GM21717 (cell line): ENCODE measurements around the gene OAF.

ENCODE experiments used
- ATAC-seq: cut with Tn5 transposase; IDR thresholded peaks from one replicate; pipeline ENCODE4 v1.9.1; 2021; ENCODE audit warnings: mild to moderate bottlenecking, moderate library complexity; ENCODE audit not compliant: unreplicated experiment

OAF gene

DNA sequence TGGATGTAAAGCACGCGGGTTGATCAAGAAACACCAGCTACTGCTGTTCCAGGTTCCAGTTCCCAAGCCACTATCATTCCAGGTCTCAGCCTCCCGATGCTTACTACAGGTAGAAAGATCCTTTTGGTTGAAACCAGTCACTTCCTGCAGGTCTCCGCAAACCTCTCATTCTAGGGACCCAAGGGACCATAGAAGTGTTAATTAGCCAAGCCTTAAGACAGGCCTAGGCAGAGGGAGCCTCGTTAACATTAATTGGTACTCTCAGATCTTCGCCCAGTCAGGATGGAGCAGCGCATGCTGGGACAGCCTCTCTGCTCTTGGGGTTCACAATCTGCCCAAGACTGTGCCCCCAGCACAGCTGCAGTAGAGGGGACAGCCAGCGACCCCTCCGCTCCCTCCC is 11.2 kb upstream of the OAF start:
- no peak for ATAC-seq

DNA sequence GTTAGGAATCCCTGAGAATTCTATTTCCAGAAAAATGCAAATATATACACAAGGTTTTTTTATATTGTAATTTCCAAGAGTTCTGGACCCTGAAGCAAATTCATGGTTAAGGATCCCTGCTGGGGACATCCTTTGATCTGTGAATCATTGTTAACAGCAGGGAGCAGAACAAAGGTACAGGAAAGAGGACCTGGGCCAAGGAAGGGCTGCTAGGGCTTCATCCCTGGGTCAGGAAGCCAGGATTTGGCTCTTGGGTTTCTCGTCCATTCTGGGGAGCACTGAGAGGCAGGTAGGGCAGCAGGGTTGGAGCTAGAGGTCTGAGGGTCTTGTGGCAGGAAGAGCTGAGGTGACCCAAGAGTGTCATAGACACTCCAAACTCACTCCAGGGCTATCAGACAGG is 10.2 kb upstream of the OAF start:
- no peak for ATAC-seq

DNA sequence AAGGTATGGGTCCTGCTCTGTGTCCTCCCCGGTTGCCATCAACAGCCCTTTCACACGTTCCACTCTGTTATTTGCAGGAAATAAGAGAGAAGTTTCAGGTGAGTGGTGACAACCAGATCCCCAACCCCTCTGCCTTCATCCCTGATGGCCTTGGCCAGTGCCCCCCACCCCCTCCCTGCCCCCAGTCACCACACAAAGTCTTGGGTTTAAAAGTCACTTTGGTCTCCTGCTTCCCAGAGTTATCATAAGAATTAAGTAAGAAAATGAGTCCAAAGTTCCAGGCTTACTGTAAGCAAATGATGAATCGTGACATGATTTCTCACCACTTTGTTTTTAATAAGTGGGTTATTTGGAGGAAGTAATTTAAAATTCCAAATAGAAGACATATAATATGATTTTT is 9.2 kb upstream of the OAF start:
- no peak for ATAC-seq

DNA sequence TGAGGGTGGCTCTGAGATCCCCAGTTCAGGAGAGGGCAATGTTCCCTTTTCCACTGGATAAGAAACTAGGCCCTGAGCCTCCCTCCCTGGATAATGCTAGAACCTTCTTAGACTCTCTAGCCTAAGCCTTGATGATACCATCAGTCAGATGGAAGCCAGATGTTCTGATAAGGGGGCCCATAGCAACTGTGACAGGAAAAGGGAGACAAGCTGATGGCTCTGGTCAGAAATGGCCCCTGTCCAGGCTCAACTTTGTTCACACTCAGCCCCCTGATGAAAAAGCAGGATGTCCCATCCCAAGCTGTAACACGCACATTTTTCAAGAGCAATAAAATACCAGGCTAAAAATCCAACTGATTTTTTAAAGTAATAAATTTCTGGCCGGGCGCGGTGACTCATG is 7.2 kb upstream of the OAF start:
- no peak for ATAC-seq

DNA sequence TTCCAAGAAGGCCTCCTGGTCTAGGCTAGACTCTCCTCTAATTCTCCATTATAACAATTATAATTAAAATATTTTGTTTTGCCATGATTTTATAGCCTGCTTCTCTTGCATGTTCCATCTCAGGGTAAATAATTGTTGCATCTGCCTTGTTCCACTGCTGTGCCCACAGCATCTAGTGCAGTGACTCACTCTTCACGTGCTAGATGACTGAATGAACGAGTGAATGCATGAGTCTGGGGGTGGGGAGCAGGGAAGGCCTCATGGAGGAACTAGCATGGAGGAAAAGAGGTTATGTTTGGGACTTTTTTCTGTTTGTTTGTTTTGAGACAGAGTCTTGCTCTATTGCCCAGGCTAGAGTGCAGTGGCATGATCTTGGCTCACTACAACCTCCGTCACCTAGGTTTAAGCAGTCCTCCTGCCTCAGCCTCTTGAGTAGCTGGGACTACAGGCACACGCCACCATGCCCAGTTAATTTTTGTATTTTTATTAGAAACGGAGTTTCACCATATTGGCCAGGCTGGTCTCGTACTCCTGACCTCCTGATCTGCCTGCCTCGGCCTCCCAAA is 5.2 kb upstream of the OAF start:
- no peak for ATAC-seq

DNA sequence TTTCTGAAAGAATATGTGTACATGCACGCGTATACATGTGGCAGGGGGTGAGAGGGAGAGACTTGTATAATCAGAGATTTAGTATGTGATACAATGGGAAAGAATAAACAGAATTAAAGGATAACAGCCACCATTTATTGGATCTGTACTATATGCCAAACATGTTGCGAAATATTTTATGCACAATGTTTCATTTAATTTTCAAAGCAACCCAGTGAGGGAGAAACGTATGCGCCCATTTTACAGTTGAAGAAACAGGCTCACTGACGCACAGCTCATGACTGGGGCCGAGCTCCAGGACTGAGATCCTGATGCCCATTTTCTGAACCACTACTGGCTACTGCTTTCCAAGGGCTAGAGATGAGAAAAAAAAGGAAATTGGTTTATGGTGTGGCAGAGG is 3.3 kb upstream of the OAF start:
- no peak for ATAC-seq

DNA sequence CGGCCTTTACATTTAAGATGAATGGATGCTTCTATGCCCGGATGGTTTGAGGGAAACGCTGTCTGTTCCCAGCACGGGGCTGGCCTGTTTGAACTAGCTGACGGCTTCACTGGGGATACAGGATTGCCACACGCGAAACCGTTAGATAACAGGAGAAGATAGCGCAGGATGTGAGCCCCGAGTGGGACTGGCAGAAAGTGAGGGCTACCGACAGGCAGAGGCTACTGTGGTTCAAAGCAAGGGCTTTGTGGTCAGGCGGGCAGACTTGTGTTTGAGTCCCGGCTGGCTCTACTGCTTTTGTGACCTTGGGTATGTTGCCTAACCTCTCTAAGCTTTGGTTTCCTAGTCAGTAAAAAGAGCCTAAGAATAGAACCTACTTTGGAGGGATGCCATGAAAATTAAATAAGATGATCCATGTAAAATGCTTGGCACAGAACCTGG is 2.8 kb upstream of the OAF start:
- no peak for ATAC-seq

DNA sequence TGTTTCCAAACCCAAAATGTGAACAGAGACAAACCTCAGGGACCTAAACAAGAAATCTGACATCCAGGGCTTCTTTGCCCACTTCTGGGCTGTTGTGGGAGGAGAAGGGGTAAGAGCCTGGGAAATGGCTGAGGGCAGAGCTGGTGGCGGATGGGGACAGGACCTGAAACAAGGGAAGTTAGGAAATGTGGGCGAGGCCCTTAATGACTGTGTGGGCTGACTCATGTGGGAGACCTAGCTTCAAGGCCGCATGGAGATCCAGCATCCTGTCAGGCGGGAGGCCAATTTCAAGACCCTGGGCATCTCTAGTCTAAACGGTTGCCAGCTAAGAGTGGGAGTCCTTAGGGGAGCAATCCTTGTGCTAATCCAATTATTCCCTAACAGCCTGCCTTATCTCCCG is 2.1 kb upstream of the OAF start:
- ATAC-seq = no peak

DNA sequence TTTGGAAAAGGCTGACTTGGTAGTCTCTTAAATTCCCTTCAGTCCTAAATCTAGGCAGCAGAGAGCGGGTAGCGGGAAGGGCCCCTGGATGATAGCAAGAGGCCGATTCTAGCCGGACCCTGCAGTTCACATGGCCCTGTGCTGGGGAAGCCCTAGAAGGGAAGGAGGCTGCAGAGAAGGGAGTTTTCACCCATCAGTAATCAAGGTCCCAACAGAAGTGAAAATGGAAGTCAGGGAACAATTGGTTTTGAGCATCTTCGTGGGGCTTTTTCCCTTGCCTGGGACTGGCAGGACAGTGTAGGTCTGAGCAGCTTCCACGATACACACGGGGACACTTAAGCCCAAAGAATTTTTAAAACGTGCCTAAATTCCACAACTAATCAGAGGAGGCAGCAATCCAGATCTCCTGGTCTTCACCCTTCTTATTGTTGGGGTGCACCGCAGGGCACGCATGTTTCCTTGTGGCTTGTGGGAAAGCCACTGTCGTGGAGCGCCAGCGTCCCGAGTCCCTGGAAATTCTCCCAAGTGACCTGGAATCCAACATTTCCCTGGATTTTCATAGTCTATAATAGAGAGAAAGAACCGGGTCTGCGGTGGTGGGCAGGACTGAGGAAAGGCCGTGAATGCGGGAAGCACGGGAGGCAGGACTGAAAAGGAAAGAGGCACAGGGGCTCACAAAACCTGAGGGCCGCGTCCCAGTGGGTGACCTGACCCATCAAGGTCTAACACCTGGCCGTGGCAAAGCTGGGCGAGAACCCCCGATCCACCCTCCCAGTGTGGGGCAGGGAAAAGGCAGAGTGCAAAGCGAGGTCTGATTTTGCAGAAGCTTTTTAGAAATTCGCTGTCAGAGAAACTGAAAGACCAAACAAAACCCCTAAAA is 846 bp upstream of the OAF start:
- ATAC-seq = no peak

DNA sequence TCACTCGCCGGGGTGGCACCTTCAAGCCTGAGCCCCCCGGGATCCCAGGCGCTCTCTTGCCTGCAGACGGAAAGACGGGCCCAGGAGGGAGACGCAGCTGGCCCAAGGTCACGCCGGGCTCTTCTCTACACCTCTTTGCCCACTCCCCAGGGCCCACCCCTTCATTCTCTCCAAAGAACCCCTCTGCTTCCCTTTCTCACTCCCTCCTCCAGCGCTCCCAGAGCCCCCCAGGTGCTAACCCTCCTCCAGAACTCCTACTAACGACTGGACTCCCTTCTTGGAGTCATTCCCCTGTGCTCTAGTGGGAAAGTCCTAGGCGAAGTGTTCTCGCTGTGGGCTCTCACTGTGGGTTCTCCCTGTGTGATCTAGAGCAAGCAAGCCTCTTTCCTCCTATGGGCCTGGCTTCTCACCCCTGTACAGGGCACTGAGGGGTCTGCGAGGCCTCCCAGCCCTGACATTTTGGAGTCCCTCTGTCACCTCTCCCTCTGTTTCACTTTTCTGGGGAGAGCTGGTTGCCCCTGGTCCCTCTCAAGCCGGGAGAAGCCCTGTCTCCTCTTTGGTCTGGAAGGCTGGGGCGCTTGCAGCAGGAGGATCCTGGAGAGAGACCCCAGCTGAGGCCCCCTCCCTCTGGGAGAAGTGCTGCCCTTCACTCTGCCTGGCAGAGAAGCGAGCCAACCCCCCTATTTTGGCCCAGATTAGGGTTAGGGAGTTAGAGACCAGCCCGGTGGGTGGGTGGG is 858 bp downstream of the OAF start:
- ATAC-seq = no peak

DNA sequence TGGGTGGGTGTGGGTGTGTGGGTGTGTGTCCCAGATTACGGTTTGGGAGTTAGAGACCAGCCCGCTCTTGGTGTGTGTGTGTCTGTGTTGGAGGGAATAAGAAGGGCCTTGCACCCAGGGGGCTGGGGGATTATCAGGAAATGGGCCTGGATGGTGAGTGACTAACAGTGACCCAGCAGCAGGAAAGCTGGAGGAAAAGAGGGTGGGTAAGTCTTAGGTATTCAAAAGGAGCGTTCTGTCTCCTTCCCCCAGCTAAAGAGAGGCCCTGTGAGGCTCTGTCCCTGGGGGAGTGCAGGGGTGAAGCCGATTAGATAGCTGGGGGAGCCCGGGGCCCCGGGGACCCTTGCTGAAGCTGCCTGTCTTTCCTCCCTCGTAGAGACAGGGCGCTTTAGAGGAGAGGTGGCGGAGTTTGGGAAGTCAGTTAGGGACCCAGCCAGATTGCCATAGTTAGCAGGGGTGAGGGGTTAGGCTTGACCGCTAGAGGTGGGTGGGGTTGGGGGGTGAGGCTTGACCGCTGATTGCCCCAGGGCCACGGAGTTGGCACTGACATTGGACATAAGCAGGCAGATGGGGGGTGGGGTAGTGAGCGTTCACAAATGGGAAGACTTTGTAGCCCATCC is 1.5 kb downstream of the OAF start:
- ATAC-seq = no peak

DNA sequence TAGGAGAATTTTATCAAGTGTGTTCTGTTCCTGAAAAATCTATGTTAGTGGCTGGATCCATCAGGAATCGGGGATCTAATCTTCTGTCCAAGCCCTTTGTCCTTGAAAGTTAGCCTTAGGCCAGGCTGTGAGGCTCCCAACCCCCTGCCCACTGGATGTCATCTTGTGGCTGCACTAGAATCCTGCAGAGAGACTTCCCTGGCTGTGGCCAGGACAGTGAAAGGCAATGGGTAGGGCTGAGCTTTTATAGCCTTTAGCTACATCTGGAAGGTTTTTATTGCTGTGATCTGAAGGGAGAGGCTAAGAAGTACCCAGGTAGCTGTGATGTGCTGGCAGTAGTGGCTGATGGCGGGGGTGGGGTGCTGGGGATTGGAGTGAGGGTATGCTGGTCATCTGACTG is 2.1 kb downstream of the OAF start:
- no peak for ATAC-seq

DNA sequence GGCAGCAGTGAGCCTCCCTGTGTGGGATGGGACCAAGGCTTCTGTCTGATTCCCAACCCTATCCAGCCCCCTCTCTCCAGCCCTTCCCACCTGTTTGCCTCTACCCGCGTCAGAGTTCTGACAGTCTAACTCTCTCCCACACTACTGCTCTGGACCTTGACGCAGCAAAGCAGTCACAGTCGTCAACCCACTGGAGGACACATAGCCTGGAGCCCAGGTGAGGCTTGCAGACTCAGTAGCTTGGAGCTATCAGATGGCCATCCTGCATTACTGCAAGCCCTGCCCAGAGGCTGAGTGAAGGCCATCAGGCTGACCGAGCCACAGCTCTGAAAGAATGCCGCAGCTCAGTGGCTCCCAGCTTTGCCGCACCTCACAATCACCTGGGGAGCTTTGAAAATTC is 3.7 kb downstream of the OAF start:
- no peak for ATAC-seq

DNA sequence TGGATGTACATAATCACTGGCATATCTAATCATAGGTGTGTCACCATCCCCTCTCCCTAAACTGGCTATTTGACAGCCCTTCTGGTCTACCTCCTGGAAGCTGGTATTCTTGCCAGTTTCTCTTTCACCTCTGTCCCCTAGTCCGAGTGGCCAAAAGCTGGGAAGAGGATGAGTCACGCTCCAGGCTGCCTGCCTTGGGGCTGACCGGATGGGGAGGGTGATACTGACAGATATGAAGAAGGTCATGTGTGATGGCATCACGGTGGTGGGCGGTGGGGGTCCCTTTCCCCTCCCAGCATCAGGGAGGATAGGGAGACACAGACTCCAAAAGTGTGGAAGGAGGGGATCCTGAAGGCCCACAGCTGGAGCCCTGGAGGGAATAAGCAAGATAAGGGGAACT is 4.8 kb downstream of the OAF start:
- ATAC-seq = no peak

DNA sequence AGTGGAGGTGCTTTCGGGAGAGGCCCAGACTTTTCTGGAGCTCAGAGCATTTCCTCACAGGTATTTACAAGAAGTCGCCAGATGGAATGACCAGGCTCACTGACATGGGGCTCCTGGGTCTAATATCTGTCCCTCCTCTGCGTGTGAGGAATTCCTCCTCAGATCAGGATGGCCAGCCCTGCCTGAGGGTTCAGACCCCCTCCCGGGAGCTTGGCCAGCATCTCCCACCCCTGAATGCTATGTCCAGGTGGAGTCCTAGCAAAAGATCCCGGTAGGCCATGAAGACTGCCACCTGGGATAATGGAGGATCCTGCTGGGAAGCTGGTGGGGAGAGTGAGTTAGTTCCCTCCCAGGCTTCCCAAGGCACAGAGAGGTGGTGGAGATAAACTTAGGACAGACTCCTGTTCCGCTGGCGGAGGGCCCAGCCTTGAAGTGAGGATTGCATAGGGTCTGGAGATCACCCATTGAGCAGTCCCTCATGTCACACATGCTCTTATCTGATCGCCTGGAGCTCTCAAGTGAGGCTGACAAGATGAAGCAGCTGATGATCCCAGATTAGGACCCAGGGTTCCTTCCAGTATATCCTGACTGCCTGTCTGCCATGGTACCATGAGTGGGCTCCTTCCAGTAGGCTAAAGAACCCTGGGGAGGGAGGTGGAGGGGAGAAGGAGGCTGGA is 5.7 kb downstream of the OAF start:
- ATAC-seq = no peak

DNA sequence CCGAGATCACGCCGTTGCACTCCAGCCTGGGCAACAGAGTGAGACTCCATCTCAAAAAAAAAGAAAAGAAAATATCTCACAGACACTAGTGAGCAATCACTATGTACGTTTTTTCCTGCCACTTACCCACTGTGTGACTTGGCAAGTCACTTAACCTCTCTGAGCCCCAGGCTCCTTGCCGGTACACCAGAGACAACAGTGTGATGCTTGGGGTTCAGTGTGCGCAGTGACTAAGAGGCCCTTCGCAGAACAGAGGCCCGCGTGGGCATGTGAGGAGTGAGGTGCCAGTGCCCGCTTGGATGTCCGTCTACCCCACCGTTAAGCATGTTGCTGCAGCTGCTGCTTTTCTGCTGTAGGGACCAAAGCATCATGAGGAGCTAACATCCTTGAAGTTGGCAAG is 6.7 kb downstream of the OAF start:
- ATAC-seq = no peak

DNA sequence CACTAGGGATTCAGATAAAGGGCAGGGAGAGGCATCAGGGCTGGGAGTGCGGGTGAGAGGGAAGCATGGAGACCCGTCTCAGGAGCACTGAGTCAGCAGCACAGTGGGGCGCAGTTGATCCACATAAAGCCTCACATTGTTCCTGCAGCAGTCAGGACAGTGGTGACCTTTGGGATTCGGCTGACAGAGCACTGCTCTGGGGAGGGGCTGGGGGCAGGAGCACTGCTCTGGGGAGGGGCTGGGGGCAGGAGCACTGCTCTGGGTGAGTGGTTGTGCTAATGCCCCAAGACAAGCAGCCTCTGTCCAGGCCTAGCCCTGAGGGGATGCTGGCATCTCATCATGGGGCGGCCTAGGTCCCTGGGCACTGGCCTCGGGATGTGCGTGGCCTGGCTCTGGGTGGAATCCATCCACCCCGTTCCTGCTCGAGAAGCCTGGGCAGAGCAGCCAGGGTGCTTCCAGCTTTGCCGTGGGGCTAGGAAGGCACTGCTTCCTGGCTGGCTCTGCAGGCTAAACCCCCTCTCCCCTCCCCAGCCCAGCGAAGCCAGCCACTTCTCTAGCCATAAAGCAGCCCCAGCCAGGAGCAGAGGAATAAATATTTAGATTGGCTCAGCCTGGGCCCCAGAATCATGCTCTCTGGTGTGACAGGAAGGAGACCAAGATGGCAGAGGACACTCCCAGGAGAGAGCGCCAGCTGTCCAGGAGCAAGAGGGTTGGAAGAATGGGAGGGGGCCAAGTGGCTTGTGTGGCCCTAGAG is 7.3 kb downstream of the OAF start:
- no peak for ATAC-seq

DNA sequence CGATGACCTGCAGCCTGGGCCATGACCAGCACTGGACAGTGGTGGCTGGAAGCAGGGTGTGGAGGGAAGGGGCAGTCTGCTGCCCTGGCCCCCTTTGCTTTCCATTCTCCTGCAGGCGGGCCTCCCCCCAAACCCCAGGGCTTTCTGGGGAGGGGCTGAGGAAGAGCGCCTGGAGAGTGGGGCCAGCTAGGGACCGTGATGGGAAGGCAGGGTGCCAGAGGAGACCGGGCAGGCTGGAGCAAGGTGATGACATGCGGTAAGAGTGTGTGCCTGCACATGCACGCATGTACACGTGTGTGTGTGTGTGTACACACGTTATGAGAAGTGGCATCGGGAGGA is 7.8 kb downstream of the OAF start:
- ATAC-seq = no peak

DNA sequence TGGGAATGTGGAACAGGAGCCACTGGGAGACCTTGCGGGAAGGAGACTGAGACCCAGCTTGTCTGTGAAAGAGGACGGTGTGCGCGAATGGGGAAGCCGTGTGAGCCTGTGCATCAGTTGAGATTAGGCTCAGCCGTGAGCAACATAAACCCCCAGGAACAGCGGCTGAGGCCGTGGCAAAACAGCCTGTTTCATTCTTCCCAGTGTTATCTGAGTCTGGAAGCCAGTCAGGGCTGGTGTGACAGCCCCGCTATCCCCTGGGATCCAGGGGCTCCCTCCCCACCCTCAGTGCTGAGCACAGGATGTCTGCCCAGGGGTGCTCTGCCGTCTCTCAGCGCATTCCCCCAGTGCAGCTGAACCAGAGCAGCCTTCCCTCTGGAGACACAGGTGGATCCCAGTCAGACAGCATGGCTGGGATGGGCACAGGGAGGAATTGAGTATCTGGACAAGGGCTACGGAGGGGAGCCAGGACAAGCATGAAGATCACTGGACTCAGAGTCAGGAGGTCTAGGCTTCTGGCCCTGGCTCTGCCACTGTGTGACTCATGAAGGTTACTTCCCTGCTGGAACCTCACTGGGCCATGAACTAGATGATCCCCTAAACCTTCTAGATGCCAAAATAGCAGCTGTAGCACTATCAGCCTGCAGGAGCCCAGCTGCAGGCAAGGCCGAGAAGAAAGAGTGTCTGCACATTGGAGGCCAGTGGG is 8.6 kb downstream of the OAF start:
- ATAC-seq = no peak
